Astrocyte (in vitro differentiated cells and primary cell): ENCODE results near the gene SNAP23. TPM values are rescaled to one million over a fixed set of nuclear protein-coding genes. Genes with fewer than 3 reads are reported as not detected.

ENCODE experiments used
- DNase-seq: peaks from one replicate; pipeline ENCODE4 v3.0.0-alpha.2; 2010; ENCODE audit warnings: low read depth
- FAIRE-seq: peaks from 2 replicates; lab custom pipeline; 2011; peaks lifted over from hg19 to GRCh38; lab: Jason Lieb, UNC
- H2AFZ ChIP-seq: 2 replicates; pipeline ENCODE4 v1.6.0; 2012; ENCODE audit warnings: low read depth, low read length, inconsistent platforms
- H3K27ac ChIP-seq: 2 replicates; pipeline ENCODE4 v1.5.1; 2011; ENCODE audit warnings: low read depth, low read length, inconsistent platforms
- H3K27me3 ChIP-seq: 2 replicates; pipeline ENCODE4 v1.6.0; 2011; ENCODE audit warnings: low read length, inconsistent platforms; ENCODE audit not compliant: insufficient read depth
- H3K36me3 ChIP-seq: 2 replicates; pipeline ENCODE4 v1.5.1; 2011; ENCODE audit warnings: low read length, inconsistent platforms; ENCODE audit not compliant: insufficient read depth
- H3K4me1 ChIP-seq: 2 replicates; pipeline ENCODE4 v1.5.1; 2011; ENCODE audit warnings: low read length, inconsistent platforms; ENCODE audit not compliant: insufficient read depth
- H3K4me2 ChIP-seq: 2 replicates; pipeline ENCODE4 v1.6.0; 2012; ENCODE audit warnings: low read length, inconsistent platforms
- H3K4me3 ChIP-seq: 2 replicates; pipeline ENCODE4 v1.5.1; 2011; ENCODE audit warnings: low read depth, mild to moderate bottlenecking, low read length, inconsistent platforms; ENCODE audit not compliant: insufficient read depth
- H3K79me2 ChIP-seq: 2 replicates; pipeline ENCODE4 v1.6.0; 2012; ENCODE audit warnings: mild to moderate bottlenecking, low read length, inconsistent platforms; ENCODE audit not compliant: insufficient read depth
- H3K9ac ChIP-seq: 2 replicates; pipeline ENCODE4 v1.6.0; 2012; ENCODE audit warnings: mild to moderate bottlenecking, low read length, inconsistent platforms
- H3K9me3 ChIP-seq: 2 replicates; pipeline ENCODE4 v1.5.1; 2012; ENCODE audit warnings: low read depth, mild to moderate bottlenecking, low read length, inconsistent platforms; ENCODE audit not compliant: insufficient read depth
- H4K20me1 ChIP-seq: 2 replicates; pipeline ENCODE4 v1.6.0; 2012; ENCODE audit warnings: low read length, inconsistent platforms; ENCODE audit not compliant: insufficient read depth
- H3K27ac Mint-ChIP-seq: one replicate; pipeline ENCODE4 v1.8.0; 2021; ENCODE audit warnings: mild to moderate bottlenecking, mixed read lengths; ENCODE audit not compliant: unreplicated experiment
- H3K27me3 Mint-ChIP-seq: one replicate; pipeline ENCODE4 v1.8.0; 2021; ENCODE audit warnings: low read depth, mixed read lengths; ENCODE audit not compliant: unreplicated experiment
- H3K36me3 Mint-ChIP-seq: one replicate; pipeline ENCODE4 v1.8.0; 2021; ENCODE audit warnings: low read depth, mixed read lengths; ENCODE audit not compliant: unreplicated experiment
- H3K4me1 Mint-ChIP-seq: one replicate; pipeline ENCODE4 v1.8.0; 2021; ENCODE audit warnings: low read depth, mixed read lengths; ENCODE audit not compliant: unreplicated experiment
- H3K4me3 Mint-ChIP-seq: one replicate; pipeline ENCODE4 v1.8.0; 2021; ENCODE audit warnings: mild to moderate bottlenecking, moderate library complexity, mixed read lengths; ENCODE audit not compliant: unreplicated experiment
- H3K9me3 Mint-ChIP-seq: one replicate; pipeline ENCODE4 v1.8.0; 2021; ENCODE audit warnings: mild to moderate bottlenecking, mixed read lengths; ENCODE audit not compliant: unreplicated experiment
- CTCF ChIP-seq: IDR thresholded peaks from 2 replicates; pipeline ENCODE4 v1.5.1; 2011; ENCODE audit warnings: low read depth, mild to moderate bottlenecking, inconsistent platforms, low read length, moderate library complexity; ENCODE audit not compliant: insufficient read depth
- EZH2 ChIP-seq: IDR thresholded peaks from 2 replicates; pipeline ENCODE4 v1.6.1; 2012; ENCODE audit warnings: mild to moderate bottlenecking, low read length, inconsistent platforms; ENCODE audit not compliant: insufficient read depth
- total RNA-seq: library from RNA; stranded (reverse); gene quantifications from 2 replicates; pipeline ENCODE4 v1.2.1, GENCODE V29; 2021

SNAP23 gene
- total RNA-seq, 1 donor from 2014 or later = 122 TPM

- H3K9me3 Mint-ChIP-seq = no peaks in the 10 kb centered on the region
- no peak overlapping the region for H3K4me3 ChIP-seq
- H3K4me1 ChIP-seq = peaks cover 3% of the 10 kb centered on the region
- H3K36me3 ChIP-seq = peaks cover 3% of the 10 kb centered on the region
- H2AFZ ChIP-seq = no peak overlapping the region
- no peaks in the 10 kb centered on the region for H3K9me3 ChIP-seq
- peaks cover 4% of the 10 kb centered on the region for H3K36me3 Mint-ChIP-seq
- H3K4me3 Mint-ChIP-seq = peak overlapping the region; percentile 60
- no peak for DNase-seq
- peak overlapping the region; percentile 62 for H3K27ac ChIP-seq
- H3K9ac ChIP-seq = no peak overlapping the region
- H3K4me2 ChIP-seq = no peak overlapping the region
- no peak overlapping the region for H3K27ac Mint-ChIP-seq
- FAIRE-seq = no peak
- no peak for TF ChIP-seq CTCF
- TF ChIP-seq EZH2 = no peak
- H3K79me2 ChIP-seq = peaks cover 76% of the 10 kb centered on the region
- H3K4me1 Mint-ChIP-seq = peaks cover 29% of the 10 kb centered on the region
- no peaks in the 10 kb centered on the region for H3K27me3 ChIP-seq
- peaks cover 46% of the 10 kb centered on the region for H4K20me1 ChIP-seq
- no peaks in the 10 kb centered on the region for H3K27me3 Mint-ChIP-seq
Measured at GRCh38 chr15:42499858-42500609, 4.6 kb downstream of the SNAP23 start.

DNA sequence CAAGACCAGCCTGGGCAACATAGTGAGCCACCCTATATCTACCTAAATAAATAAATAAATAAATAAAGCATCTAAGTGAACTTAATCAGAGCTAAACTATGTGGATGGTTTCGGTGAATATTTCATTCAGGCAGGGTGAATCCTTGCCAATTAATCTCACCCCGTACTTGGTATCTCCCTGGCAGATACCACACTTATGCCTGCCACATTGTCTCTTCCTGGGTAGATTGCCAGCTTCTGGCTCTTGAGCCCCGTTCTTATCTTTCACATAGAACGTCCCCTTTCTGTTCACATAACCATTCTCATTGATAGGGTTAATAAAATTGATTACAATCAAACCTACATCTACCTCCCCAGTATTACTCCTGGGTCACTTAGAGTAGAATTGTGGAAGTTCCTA, 7.0 kb downstream of the SNAP23 start:
- Mint-ChIP-seq H3K9me3 (no peaks in the 10 kb centered on the region), H3K27me3 (no peaks in the 10 kb centered on the region), H3K4me1 (peaks cover 30% of the 10 kb centered on the region), H3K36me3 (peaks cover 4% of the 10 kb centered on the region), H3K27ac (no peak overlapping the region), H3K4me3 (no peak overlapping the region)
- Histone ChIP-seq H3K36me3 (peaks cover 3% of the 10 kb centered on the region), H3K27ac (no peak overlapping the region), H3K4me1 (no peaks in the 10 kb centered on the region), H2AFZ (no peak overlapping the region), H3K9ac (no peak overlapping the region), H3K27me3 (no peaks in the 10 kb centered on the region), H4K20me1 (peaks cover 60% of the 10 kb centered on the region), H3K9me3 (no peaks in the 10 kb centered on the region), H3K79me2 (peaks cover 78% of the 10 kb centered on the region), H3K4me2 (no peak overlapping the region), H3K4me3 (no peak overlapping the region)
- DNase-seq (no peak), FAIRE-seq (no peak)
- TF ChIP-seq EZH2 (no peak), CTCF (no peak)

DNA sequence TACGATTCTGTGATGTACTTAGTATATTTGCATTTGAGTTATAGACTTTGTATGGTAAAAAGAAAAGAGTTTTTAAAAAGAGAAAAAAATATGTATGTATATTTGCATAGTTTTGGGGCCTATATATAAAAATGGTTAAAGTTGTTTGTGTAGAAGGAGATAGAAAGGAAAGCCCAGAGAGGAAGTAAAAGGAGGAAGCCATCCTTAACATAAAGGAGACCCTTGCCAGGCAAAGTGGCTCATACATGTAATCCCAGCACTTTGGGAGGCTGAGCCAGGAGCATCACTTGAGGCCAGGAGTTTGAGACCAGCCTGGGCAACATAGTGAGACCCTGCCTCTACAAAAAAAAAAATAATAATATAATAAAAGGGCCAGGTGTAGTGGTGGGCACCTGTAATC, 8.4 kb downstream of the SNAP23 start:
- FAIRE-seq (no peak), DNase-seq (no peak)
- H3K27me3 ChIP-seq = no peaks in the 10 kb centered on the region
- H4K20me1 ChIP-seq = peaks cover 64% of the 10 kb centered on the region
- H3K27ac Mint-ChIP-seq = no peak overlapping the region
- no peak overlapping the region for H3K27ac ChIP-seq
- H3K4me2 ChIP-seq = no peak overlapping the region
- H3K27me3 Mint-ChIP-seq = no peaks in the 10 kb centered on the region
- peaks cover 6% of the 10 kb centered on the region for H3K36me3 Mint-ChIP-seq
- no peak overlapping the region for H2AFZ ChIP-seq
- peaks cover 3% of the 10 kb centered on the region for H3K36me3 ChIP-seq
- TF ChIP-seq CTCF (no peak), EZH2 (no peak)
- H3K9ac ChIP-seq = no peak overlapping the region
- peaks cover 78% of the 10 kb centered on the region for H3K79me2 ChIP-seq
- H3K9me3 Mint-ChIP-seq = no peaks in the 10 kb centered on the region
- H3K4me1 ChIP-seq = no peaks in the 10 kb centered on the region
- H3K4me3 Mint-ChIP-seq = no peak overlapping the region
- H3K4me3 ChIP-seq = no peak overlapping the region
- H3K9me3 ChIP-seq = no peaks in the 10 kb centered on the region
- peaks cover 27% of the 10 kb centered on the region for H3K4me1 Mint-ChIP-seq
